ENCODE data around the gene APOE. TPM values are rescaled to one million over a fixed set of nuclear protein-coding genes. Genes with fewer than 3 reads are reported as not detected.
A peak's percentile ranks its signal among the peaks of the same experiment; 100 is the strongest.

Gene APOE
- total and polyA plus RNA-seq, 2 of the 13 experiments (the other 11 are each of a cell fraction or from before 2014, with no cell fraction given), result 1,328 to 1,470 TPM

DNA sequence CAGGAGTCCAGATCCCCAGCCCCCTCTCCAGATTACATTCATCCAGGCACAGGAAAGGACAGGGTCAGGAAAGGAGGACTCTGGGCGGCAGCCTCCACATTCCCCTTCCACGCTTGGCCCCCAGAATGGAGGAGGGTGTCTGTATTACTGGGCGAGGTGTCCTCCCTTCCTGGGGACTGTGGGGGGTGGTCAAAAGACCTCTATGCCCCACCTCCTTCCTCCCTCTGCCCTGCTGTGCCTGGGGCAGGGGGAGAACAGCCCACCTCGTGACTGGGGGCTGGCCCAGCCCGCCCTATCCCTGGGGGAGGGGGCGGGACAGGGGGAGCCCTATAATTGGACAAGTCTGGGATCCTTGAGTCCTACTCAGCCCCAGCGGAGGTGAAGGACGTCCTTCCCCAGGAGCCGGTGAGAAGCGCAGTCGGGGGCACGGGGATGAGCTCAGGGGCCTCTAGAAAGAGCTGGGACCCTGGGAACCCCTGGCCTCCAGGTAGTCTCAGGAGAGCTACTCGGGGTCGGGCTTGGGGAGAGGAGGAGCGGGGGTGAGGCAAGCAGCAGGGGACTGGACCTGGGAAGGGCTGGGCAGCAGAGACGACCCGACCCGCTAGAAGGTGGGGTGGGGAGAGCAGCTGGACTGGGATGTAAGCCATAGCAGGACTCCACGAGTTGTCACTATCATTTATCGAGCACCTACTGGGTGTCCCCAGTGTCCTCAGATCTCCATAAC lies at the start of gene APOE (continued):
- TF ChIP-seq ZNF558 (CRISPR knock-in tag; IDR thresholded peaks at IDR 0.05; ENCODE audit: borderline replicate concordance), result no peak
- no peak for TF ChIP-seq NFKB2 (CRISPR knock-in tag; IDR thresholded peaks at IDR 0.05; ENCODE audit: borderline replicate concordance)
- TF ChIP-seq HES4 (CRISPR knock-in tag; IDR thresholded peaks at IDR 0.05; ENCODE audit: borderline replicate concordance), result no peak
- peak; percentile 36 for TF ChIP-seq HDAC2 (CRISPR knock-in tag; IDR thresholded peaks at IDR 0.05)
- TF ChIP-seq, protein P1, sequence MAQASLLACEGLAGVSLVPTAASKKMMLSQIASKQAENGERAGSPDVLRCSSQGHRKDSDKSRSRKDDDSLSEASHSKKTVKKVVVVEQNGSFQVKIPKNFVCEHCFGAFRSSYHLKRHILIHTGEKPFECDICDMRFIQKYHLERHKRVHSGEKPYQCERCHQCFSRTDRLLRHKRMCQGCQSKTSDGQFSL (CRISPR knock-in tag; IDR thresholded peaks at IDR 0.05), result 0 out of 2 replicates have a peak, but pooled peaks have one; percentile 15
- no peak for TF ChIP-seq TCF7 (IDR thresholded peaks at IDR 0.05; ENCODE audit: low read depth)
- TF ChIP-seq HNRNPLL (IDR thresholded peaks at IDR 0.05; ENCODE audit: low read depth, low read length, poor library complexity, severe bottlenecking), result no peak
- no peak for TF ChIP-seq HDAC6 (IDR thresholded peaks at IDR 0.05; ENCODE audit: low read depth, low read length)
- TF ChIP-seq ZNF253 (CRISPR knock-in tag; IDR thresholded peaks at IDR 0.05; ENCODE audit: borderline replicate concordance), result no peak
- TF ChIP-seq ZNF124 (CRISPR knock-in tag; IDR thresholded peaks at IDR 0.05), result no peak
- TF ChIP-seq NR2F1 (CRISPR knock-in tag; IDR thresholded peaks at IDR 0.05), result peak in 1 of 2 experiments; percentile 20; a peak in 1 of 4 replicates
- TF ChIP-seq ZNF75D (CRISPR knock-in tag; IDR thresholded peaks at IDR 0.05; ENCODE audit: borderline replicate concordance), result no peak
- TF ChIP-seq ZNF501 (CRISPR knock-in tag; IDR thresholded peaks at IDR 0.05), result no peak; the same call in 1 of the 2 replicates
- peak; percentile 47; the same call in 1 of the 2 replicates for TF ChIP-seq GATAD2A (CRISPR knock-in tag; IDR thresholded peaks at IDR 0.05)
- TF ChIP-seq MXI1 (IDR thresholded peaks at IDR 0.05; ENCODE audit: borderline replicate concordance, low read depth, low read length), result no peak; the same call in 2 of the 3 replicates
- TF ChIP-seq MIXL1 (CRISPR knock-in tag; IDR thresholded peaks at IDR 0.05), result peak; percentile 62; the same call in 1 of the 2 replicates
- TF ChIP-seq, protein P2, sequence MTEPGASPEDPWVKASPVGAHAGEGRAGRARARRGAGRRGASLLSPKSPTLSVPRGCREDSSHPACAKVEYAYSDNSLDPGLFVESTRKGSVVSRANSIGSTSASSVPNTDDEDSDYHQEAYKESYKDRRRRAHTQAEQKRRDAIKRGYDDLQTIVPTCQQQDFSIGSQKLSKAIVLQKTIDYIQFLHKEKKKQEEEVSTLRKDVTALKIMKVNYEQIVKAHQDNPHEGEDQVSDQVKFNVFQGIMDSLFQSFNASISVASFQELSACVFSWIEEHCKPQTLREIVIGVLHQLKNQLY (CRISPR knock-in tag; IDR thresholded peaks at IDR 0.05), result no peak
- peak; percentile 68 for TF ChIP-seq ZBTB7B (CRISPR knock-in tag; IDR thresholded peaks at IDR 0.05)
- TF ChIP-seq ZBTB42 (CRISPR knock-in tag; IDR thresholded peaks at IDR 0.05), result 0 out of 2 replicates have a peak, but pooled peaks have one; percentile 33
- no peak for TF ChIP-seq BRD4 (CRISPR knock-in tag; IDR thresholded peaks at IDR 0.05)
- no peak for TF ChIP-seq TCF7L2 (IDR thresholded peaks at IDR 0.05; ENCODE audit: low read depth, low read length)
- TF ChIP-seq ELF3 (CRISPR knock-in tag; IDR thresholded peaks at IDR 0.05), result peak; percentile 39; the same call in 1 of the 2 replicates
- TF ChIP-seq, protein P3, sequence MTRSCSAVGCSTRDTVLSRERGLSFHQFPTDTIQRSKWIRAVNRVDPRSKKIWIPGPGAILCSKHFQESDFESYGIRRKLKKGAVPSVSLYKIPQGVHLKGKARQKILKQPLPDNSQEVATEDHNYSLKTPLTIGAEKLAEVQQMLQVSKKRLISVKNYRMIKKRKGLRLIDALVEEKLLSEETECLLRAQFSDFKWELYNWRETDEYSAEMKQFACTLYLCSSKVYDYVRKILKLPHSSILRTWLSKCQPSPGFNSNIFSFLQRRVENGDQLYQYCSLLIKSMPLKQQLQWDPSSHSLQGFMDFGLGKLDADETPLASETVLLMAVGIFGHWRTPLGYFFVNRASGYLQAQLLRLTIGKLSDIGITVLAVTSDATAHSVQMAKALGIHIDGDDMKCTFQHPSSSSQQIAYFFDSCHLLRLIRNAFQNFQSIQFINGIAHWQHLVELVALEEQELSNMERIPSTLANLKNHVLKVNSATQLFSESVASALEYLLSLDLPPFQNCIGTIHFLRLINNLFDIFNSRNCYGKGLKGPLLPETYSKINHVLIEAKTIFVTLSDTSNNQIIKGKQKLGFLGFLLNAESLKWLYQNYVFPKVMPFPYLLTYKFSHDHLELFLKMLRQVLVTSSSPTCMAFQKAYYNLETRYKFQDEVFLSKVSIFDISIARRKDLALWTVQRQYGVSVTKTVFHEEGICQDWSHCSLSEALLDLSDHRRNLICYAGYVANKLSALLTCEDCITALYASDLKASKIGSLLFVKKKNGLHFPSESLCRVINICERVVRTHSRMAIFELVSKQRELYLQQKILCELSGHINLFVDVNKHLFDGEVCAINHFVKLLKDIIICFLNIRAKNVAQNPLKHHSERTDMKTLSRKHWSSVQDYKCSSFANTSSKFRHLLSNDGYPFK (CRISPR knock-in tag; IDR thresholded peaks at IDR 0.05; ENCODE audit: borderline replicate concordance), result no peak
- TF ChIP-seq SOX6 (IDR thresholded peaks at IDR 0.05), result no peak
- peak; percentile 35; the same call in 1 of the 2 replicates for TF ChIP-seq SOX6 (CRISPR knock-in tag; IDR thresholded peaks at IDR 0.05)
- 0 out of 2 replicates have a peak, but pooled peaks have one; percentile 56 for TF ChIP-seq ZNF44 (CRISPR knock-in tag; IDR thresholded peaks at IDR 0.05)
- TF ChIP-seq SMAD1 (CRISPR knock-in tag; IDR thresholded peaks at IDR 0.05; ENCODE audit: borderline replicate concordance, low read depth), result peak; percentile 12; the same call in 1 of the 2 replicates
- TF ChIP-seq SRF (IDR thresholded peaks at IDR 0.05; ENCODE audit: low read depth, low read length), result peak; percentile 8; the same call in 1 of the 2 replicates
- TF ChIP-seq ZBTB7A (CRISPR knock-in tag; IDR thresholded peaks at IDR 0.05), result 0 out of 2 replicates have a peak, but pooled peaks have one; percentile 53

Measured in HepG2 (cell line).